B cell (primary cell): ENCODE results near the gene GALNT17.

Experiments
- EZH2 ChIP-seq: IDR thresholded peaks from 2 replicates; pipeline ENCODE4 v1.6.1; 2012; ENCODE audit warnings: borderline replicate concordance, low read depth, mild to moderate bottlenecking, moderate library complexity, low read length; ENCODE audit not compliant: insufficient read depth, poor library complexity, severe bottlenecking
- TF ChIP-seq, protein P1 (sequence below): fragments of 200-600 bp; IDR thresholded peaks from one replicate; pipeline ENCODE4 v1.8.0; 2022; ENCODE audit warnings: antibody characterized with exemption, mild to moderate bottlenecking

DNA sequence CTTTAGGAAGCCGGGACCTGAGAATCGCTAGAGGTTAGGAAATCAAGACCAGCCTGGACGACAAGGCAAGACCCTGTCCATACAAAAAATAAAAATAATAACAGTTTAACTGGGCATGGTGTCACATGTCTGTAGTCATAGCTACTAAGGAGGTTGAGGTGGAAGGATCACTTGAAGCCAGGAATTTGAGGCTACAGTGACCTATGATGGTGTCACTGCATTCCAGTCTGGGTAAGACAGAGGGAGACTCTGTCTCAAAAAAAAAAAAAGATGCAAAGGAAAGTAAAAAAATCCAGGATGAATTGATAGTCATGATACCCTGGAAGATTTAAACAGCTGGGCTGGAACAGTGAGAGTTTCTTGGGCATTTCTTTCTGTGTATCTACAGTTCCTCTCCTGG is 463.2 kb downstream of the GALNT17 start:
- TF ChIP-seq, protein P1, sequence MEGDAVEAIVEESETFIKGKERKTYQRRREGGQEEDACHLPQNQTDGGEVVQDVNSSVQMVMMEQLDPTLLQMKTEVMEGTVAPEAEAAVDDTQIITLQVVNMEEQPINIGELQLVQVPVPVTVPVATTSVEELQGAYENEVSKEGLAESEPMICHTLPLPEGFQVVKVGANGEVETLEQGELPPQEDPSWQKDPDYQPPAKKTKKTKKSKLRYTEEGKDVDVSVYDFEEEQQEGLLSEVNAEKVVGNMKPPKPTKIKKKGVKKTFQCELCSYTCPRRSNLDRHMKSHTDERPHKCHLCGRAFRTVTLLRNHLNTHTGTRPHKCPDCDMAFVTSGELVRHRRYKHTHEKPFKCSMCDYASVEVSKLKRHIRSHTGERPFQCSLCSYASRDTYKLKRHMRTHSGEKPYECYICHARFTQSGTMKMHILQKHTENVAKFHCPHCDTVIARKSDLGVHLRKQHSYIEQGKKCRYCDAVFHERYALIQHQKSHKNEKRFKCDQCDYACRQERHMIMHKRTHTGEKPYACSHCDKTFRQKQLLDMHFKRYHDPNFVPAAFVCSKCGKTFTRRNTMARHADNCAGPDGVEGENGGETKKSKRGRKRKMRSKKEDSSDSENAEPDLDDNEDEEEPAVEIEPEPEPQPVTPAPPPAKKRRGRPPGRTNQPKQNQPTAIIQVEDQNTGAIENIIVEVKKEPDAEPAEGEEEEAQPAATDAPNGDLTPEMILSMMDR = no peak
- no peak for TF ChIP-seq EZH2
